IMR-90 (cell line): ENCODE data around the gene DUSP12. TPM values are rescaled to one million over a fixed set of nuclear protein-coding genes. Genes with fewer than 3 reads are reported as not detected.
"Not testable (repeated sequence)": the region's sequence is repeated elsewhere in the genome, so short reads cannot be mapped to it uniquely, and the experiment has no call there.

ENCODE experiments used
- ATAC-seq: fragments of 200-7000 bp; cut with Tn5 transposase; 2 replicates; pipeline ENCODE4 v1.9.1; 2020; ENCODE audit warnings: low read depth, mild to moderate bottlenecking, moderate library complexity
- BruUV-seq: library from RNA; stranded (reverse); fragments of 400-500 nt; replicated peaks from 2 replicates; lab custom pipeline; 2021; lab: Mats Ljungman, UMichigan
- CTCF ChIA-PET: fragments of 300-600 bp; formaldehyde crosslinking; extraction: SDS; loops from one replicate; lab custom pipeline; 2021; ENCODE audit warnings: antibody characterized with exemption; lab: Yijun Ruan, JAX
- POLR2A ChIA-PET: fragments of 300-600 bp; sonication (Branson Sonifier 250); formaldehyde crosslinking; loops from one replicate; lab custom pipeline; 2022; ENCODE audit warnings: antibody characterized with exemption; ENCODE audit not compliant: unreplicated experiment; lab: Charles Lee
- DNase-seq: peaks from one replicate; pipeline ENCODE4 v3.0.0; 2013
- H2AFZ ChIP-seq: replicated peaks from 2 replicates; pipeline ENCODE3; 2013; ENCODE audit warnings: low read length, mild to moderate bottlenecking; ENCODE audit not compliant: poor library complexity
- H2AK5ac ChIP-seq: 2 replicates; pipeline ENCODE4 v1.6.1; 2013; ENCODE audit warnings: low read depth, low read length, inconsistent platforms
- H2AK9ac ChIP-seq: replicated peaks from 2 replicates; pipeline ENCODE3; 2013; ENCODE audit warnings: mild to moderate bottlenecking, low read depth, low read length, moderate library complexity; ENCODE audit not compliant: poor library complexity
- H2BK120ac ChIP-seq: 2 replicates; pipeline ENCODE4 v1.6.1; 2013; ENCODE audit warnings: low read depth, low read length, inconsistent platforms
- H2BK15ac ChIP-seq: 3 replicates; pipeline ENCODE4 v1.6.1; 2013; ENCODE audit warnings: low read depth, low read length, inconsistent platforms
- H2BK20ac ChIP-seq: 2 replicates; pipeline ENCODE4 v1.6.1; 2013; ENCODE audit warnings: low read depth, mild to moderate bottlenecking, inconsistent platforms, low read length, moderate library complexity
- H2BK5ac ChIP-seq: 2 replicates; pipeline ENCODE4 v1.6.1; 2013; ENCODE audit warnings: mild to moderate bottlenecking, low read depth, low read length, inconsistent platforms; ENCODE audit not compliant: poor library complexity, severe bottlenecking
- H3K14ac ChIP-seq: replicated peaks from 2 replicates; pipeline ENCODE4 v1.6.1; 2013; ENCODE audit warnings: low read depth, low read length, inconsistent platforms
- H3K18ac ChIP-seq: 2 replicates; pipeline ENCODE4 v1.6.1; 2013; ENCODE audit warnings: low read depth, low read length, control low read depth
- H3K23ac ChIP-seq: 2 replicates; pipeline ENCODE4 v1.6.1; 2013; ENCODE audit warnings: low read depth, low read length, inconsistent platforms
- H3K27ac ChIP-seq: 2 replicates; pipeline ENCODE4 v1.5.1; 2013; ENCODE audit warnings: mild to moderate bottlenecking, control low read depth, low read length; ENCODE audit not compliant: insufficient read depth
- H3K27me3 ChIP-seq: 2 replicates; pipeline ENCODE4 v1.6.1; 2013; ENCODE audit warnings: low read length; ENCODE audit not compliant: control insufficient read depth, insufficient read depth
- H3K36me3 ChIP-seq: 2 replicates; pipeline ENCODE4 v1.6.1; 2013; ENCODE audit warnings: low read length, mixed read lengths; ENCODE audit not compliant: control insufficient read depth, insufficient read depth
- H3K4ac ChIP-seq: 2 replicates; pipeline ENCODE4 v1.6.1; 2013; ENCODE audit warnings: low read depth, low read length, inconsistent platforms
- H3K4me1 ChIP-seq: 2 replicates; pipeline ENCODE4 v1.6.1; 2013; ENCODE audit warnings: low read length, mixed read lengths; ENCODE audit not compliant: control insufficient read depth, insufficient read depth
- H3K4me2 ChIP-seq: 2 replicates; pipeline ENCODE4 v1.6.1; 2013; ENCODE audit warnings: low read depth, mild to moderate bottlenecking, control low read depth, low read length, moderate library complexity
- H3K4me3 ChIP-seq: 2 replicates; pipeline ENCODE4 v1.5.1; 2013; ENCODE audit warnings: low read depth, mild to moderate bottlenecking, control low read depth, low read length, moderate library complexity; ENCODE audit not compliant: insufficient read depth
- H3K56ac ChIP-seq: 2 replicates; pipeline ENCODE4 v1.6.1; 2013; ENCODE audit warnings: low read length, inconsistent platforms; ENCODE audit not compliant: insufficient read depth; ENCODE audit errors: extremely low read depth
- H3K79me1 ChIP-seq, 2 experiments: 2 replicates each; pipeline ENCODE4 v1.6.1; 2013; ENCODE audit warnings: low read length in 2 of 2, inconsistent platforms in 1 of 2, low read depth in 1 of 2
- H3K9ac ChIP-seq: 2 replicates; pipeline ENCODE4 v1.6.1; 2013; ENCODE audit warnings: low read depth, low read length, control low read depth
- H3K9me1 ChIP-seq: 2 replicates; pipeline ENCODE4 v1.6.1; 2013; ENCODE audit warnings: low read length, inconsistent platforms; ENCODE audit not compliant: insufficient read depth
- H3K9me3 ChIP-seq: 2 replicates; pipeline ENCODE4 v1.6.1; 2013; ENCODE audit warnings: low read length; ENCODE audit not compliant: control insufficient read depth, insufficient read depth
- H4K20me1 ChIP-seq: 2 replicates; pipeline ENCODE4 v1.6.1; 2013; ENCODE audit warnings: low read length, inconsistent platforms; ENCODE audit not compliant: insufficient read depth
- H4K5ac ChIP-seq: 2 replicates; pipeline ENCODE4 v1.6.1; 2013; ENCODE audit warnings: mild to moderate bottlenecking, low read depth, low read length, control low read depth
- H4K8ac ChIP-seq, 2 experiments: 2 replicates each; pipeline ENCODE4 v1.6.1; 2013; ENCODE audit warnings: low read depth in 2 of 2, low read length in 2 of 2, control low read depth in 1 of 2, inconsistent platforms in 1 of 2
- H4K91ac ChIP-seq: 2 replicates; pipeline ENCODE4 v1.6.1; 2013; ENCODE audit warnings: low read depth, low read length, inconsistent platforms; ENCODE audit not compliant: insufficient read depth
- SMC3 ChIP-seq: fragments of 150-350 bp; IDR thresholded peaks from 2 replicates; pipeline ENCODE4 v1.6.1; 2016; ENCODE audit warnings: low read depth, mild to moderate bottlenecking, antibody characterized with exemption, low read length, moderate library complexity
- WGBS, 2 experiments: methylation state at CpG; one replicate each; pipeline versions ENCODE4 v1.1.5 to v1.1.7; 2013; ENCODE audit warnings: missing lambda C conversion rate in 2 of 2; ENCODE audit not compliant: insufficient read length in 1 of 2; ENCODE audit errors: extremely low coverage in 2 of 2; 5-methylcytosine and 5-hydroxymethylcytosine counted together
- dilution Hi-C: fragments of 300-500 bp; cut with HindIII; formaldehyde crosslinking; loops from one replicate; pipeline ENCODE4 v1.14.3; 2018; ENCODE audit warnings: low sequenced_read_pairs; ENCODE audit not compliant: unreplicated experiment
- in situ Hi-C: fragments of 300-500 bp; cut with MboI; formaldehyde crosslinking; loops from 3 replicates; pipeline ENCODE4 v1.14.3; 2019; ENCODE audit warnings: low sequenced_read_pairs, inconsistent platforms, mixed read lengths
- intact Hi-C: fragments of 100-400 bp; cut with micrococcal nuclease; formaldehyde crosslinking; loops from 2 replicates; pipeline ENCODE4 v1.10.0; 2022
- polyA plus RNA-seq, 3 experiments: library from polyadenylated mRNA; depleted of rRNA; stranded (reverse); fragments of >200 nt; gene quantifications; 2 replicates each; pipeline ENCODE4 v1.2.3, GENCODE V29; 2012; ENCODE audit warnings: low replicate concordance in 1 of 3
- total RNA-seq: library from RNA; depleted of rRNA; stranded (reverse); fragments of >200 nt; gene quantifications from 2 replicates; pipeline ENCODE4 v1.2.3, GENCODE V29; 2012

DUSP12 gene
- total and polyA plus RNA-seq, 2 of the 4 experiments (the other 2 are of a cell fraction) = 31.5 to 35.6 TPM

DNA sequence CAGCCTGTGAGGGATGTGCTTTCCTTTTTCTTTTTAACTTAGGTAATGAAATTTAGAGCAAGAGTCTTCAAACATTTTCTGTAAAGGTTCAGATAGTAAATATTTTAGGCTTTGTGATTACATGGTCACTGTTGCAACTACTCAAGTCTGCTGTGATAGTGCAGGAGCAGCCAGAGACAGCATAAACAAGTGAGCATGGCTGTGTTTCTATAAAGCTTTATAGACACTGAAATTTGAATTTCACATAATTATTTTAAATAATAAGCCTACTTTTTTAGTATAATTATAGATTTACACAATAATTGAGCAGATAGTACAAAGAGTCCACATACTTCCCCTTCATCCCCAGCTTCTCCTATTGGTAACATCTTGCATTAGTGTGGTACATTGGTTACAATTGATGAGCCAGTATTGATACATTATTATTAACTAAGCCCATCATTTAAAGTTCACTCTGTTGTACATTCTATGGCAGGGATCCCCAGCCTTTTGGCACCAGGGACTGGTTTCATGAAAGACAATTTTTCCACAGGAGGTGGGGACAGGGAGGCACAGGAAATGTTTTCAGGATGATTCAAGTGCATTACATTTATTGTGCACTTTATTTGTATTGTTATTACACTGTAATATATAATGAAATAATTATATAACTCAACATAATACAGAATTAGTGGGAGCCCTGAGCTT is 19.5 kb downstream of the DUSP12 start:
- intact Hi-C loops (loop anchor here (10.0 kb wide), 1 partner anchor 756 kb away; no protein-coding TSS in a partner anchor), dilution Hi-C loops (no loop called here), in situ Hi-C loops (no loop called here)
- Histone ChIP-seq H2BK20ac (no peak overlapping the region), H3K4me1 (no peaks in the 10 kb centered on the region), H3K23ac (no peak overlapping the region), H3K14ac (no peak overlapping the region), H3K18ac (no peak overlapping the region), H3K4ac (no peak overlapping the region), H3K9me1 (peaks cover 2% of the 10 kb centered on the region; the same call in 1 of the 2 replicates), H3K9me3 (no peaks in the 10 kb centered on the region), H2BK5ac (no peak overlapping the region), H4K20me1 (peaks cover 3% of the 10 kb centered on the region; the same call in 1 of the 2 replicates), H4K5ac (no peak overlapping the region), H3K9ac (no peak overlapping the region), H3K36me3 (no peaks in the 10 kb centered on the region), H3K27ac (no peak overlapping the region), H4K8ac (no peak overlapping the region), H3K79me1 (peaks cover 9 to 50% of the 10 kb centered on the region in 2 experiments; a peak in 3 of 4 replicates), H2AK5ac (no peak overlapping the region), H3K56ac (no peak overlapping the region), H2AK9ac (no peak overlapping the region), H4K91ac (no peak overlapping the region), H3K27me3 (no peaks in the 10 kb centered on the region), H3K4me2 (no peak overlapping the region), H2AFZ (no peak overlapping the region), H2BK120ac (no peak overlapping the region), H2BK15ac (no peak overlapping the region), H3K4me3 (no peak overlapping the region)
- no peak for ATAC-seq
- TF ChIP-seq SMC3 = no peak
- POLR2A ChIA-PET = no interaction called here
- CTCF ChIA-PET = no interaction called here
- BruUV-seq = no TSS peak
- DNase-seq = no peak

DNA sequence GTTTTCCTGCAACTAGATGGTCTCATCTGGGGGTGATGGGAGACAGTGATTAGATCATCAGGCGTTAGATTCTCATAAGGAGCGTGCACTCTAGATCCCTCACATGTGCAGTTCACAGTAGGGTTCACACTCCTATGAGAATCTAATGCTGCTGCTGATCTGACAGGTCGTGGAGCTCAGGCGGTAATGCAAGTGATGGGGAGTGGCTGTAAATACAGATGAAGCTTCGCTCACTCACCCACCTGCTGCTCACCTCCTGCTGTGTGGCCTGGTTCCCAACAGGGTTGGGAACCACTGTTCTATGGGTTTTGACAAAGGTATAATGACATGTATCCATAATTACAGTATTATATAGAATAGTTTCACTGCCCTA is 20.1 kb downstream of the DUSP12 start:
- ATAC-seq = not testable (repeated sequence)

More for the DNA sequence above, 20.1 kb downstream of the DUSP12 start:
- H3K14ac ChIP-seq, H4K8ac ChIP-seq, H3K9me3 ChIP-seq, H2BK20ac ChIP-seq, in situ Hi-C loops, H4K5ac ChIP-seq, H3K36me3 ChIP-seq, H4K20me1 ChIP-seq, H2BK120ac ChIP-seq, H3K18ac ChIP-seq, H3K4me3 ChIP-seq, dilution Hi-C loops, H3K4me2 ChIP-seq, H2AK9ac ChIP-seq, H3K9me1 ChIP-seq, CTCF ChIA-PET, H3K56ac ChIP-seq, H3K4ac ChIP-seq, POLR2A ChIA-PET, H2AK5ac ChIP-seq, DNase-seq, H2BK5ac ChIP-seq, H2BK15ac ChIP-seq, H4K91ac ChIP-seq, H2AFZ ChIP-seq, H3K27me3 ChIP-seq, H3K23ac ChIP-seq, H3K4me1 ChIP-seq, BruUV-seq, H3K9ac ChIP-seq, H3K27ac ChIP-seq: not testable (repeated sequence)
- intact Hi-C loops = loop anchor here (10.0 kb wide), 1 partner anchor 755 kb away; no protein-coding TSS in a partner anchor
- H3K79me1 ChIP-seq = peaks cover 9 to 52% of the 10 kb centered on the region in 2 experiments; a peak in 3 of 4 replicates
- WGBS, 2 experiments = 100% methylated on average over 2 of the region's 5 CpGs; no CpG with 5 or more reads in 1 of the 2 experiments
